Neural cell (in vitro differentiated cells): ENCODE data around the gene TSPAN11.

Experiments
- CTCF ChIP-seq: fragments of 450-650 bp; IDR thresholded peaks from 2 replicates; pipeline ENCODE4 v1.5.1; 2014; ENCODE audit warnings: antibody characterized with exemption, mild to moderate bottlenecking, moderate library complexity; ENCODE audit not compliant: poor library complexity, severe bottlenecking
- EP300 ChIP-seq: fragments of 450-650 bp; conservative IDR thresholded peaks from 2 replicates; pipeline ENCODE4 v1.6.1; 2014; ENCODE audit warnings: antibody characterized with exemption, mild to moderate bottlenecking, moderate library complexity; ENCODE audit not compliant: poor library complexity, severe bottlenecking
- EZH2 ChIP-seq: fragments of 200-600, 300-800 bp; shearing (Covaris generic), sonication (generic); IDR thresholded peaks from 2 replicates; pipeline ENCODE4 v1.6.1; 2014; ENCODE audit warnings: antibody characterized with exemption, low read length, borderline replicate concordance, mild to moderate bottlenecking; ENCODE audit not compliant: insufficient read depth, poor library complexity, severe bottlenecking
- RAD21 ChIP-seq: fragments of 450-650 bp; conservative IDR thresholded peaks from 2 replicates; pipeline ENCODE4 v1.6.1; 2014; ENCODE audit warnings: antibody characterized with exemption, mild to moderate bottlenecking, moderate library complexity
- TAF1 ChIP-seq: IDR thresholded peaks from 2 replicates; pipeline ENCODE4 v1.6.1; 2012; ENCODE audit warnings: low read depth
- TF ChIP-seq, protein P1 (sequence below): IDR thresholded peaks from 2 replicates; pipeline ENCODE4 v1.6.1; 2012; ENCODE audit warnings: borderline replicate concordance

DNA sequence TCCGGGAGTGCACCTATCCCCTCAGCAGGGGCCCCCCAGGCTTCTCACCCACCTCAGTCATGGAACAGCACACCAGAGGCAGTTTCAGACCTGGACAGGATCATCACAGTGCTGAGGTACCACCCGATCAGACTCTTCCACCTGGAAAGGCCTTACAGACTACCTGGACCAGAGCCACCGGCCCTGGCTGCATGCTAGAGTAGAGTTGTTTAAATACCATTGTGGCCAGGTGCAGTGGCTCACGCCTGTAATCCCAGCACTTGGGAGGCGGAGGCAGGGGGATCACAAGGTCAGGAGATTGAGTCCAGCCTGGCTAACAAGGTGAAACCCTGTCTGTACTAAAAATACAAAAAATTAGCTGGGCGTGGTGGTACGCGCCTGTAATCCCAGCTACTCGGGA lies 61.5 kb downstream of the TSPAN11 start:
- TF ChIP-seq CTCF (no peak), RAD21 (no peak), EZH2 (no peak), EP300 (no peak), TAF1 (no peak)
- TF ChIP-seq, protein P1, sequence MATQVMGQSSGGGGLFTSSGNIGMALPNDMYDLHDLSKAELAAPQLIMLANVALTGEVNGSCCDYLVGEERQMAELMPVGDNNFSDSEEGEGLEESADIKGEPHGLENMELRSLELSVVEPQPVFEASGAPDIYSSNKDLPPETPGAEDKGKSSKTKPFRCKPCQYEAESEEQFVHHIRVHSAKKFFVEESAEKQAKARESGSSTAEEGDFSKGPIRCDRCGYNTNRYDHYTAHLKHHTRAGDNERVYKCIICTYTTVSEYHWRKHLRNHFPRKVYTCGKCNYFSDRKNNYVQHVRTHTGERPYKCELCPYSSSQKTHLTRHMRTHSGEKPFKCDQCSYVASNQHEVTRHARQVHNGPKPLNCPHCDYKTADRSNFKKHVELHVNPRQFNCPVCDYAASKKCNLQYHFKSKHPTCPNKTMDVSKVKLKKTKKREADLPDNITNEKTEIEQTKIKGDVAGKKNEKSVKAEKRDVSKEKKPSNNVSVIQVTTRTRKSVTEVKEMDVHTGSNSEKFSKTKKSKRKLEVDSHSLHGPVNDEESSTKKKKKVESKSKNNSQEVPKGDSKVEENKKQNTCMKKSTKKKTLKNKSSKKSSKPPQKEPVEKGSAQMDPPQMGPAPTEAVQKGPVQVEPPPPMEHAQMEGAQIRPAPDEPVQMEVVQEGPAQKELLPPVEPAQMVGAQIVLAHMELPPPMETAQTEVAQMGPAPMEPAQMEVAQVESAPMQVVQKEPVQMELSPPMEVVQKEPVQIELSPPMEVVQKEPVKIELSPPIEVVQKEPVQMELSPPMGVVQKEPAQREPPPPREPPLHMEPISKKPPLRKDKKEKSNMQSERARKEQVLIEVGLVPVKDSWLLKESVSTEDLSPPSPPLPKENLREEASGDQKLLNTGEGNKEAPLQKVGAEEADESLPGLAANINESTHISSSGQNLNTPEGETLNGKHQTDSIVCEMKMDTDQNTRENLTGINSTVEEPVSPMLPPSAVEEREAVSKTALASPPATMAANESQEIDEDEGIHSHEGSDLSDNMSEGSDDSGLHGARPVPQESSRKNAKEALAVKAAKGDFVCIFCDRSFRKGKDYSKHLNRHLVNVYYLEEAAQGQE: no peak
